NCI-H345 treated with DMSO at 0.1 percent for 48 hours (cell line): ENCODE results near the gene KAZN.

Experiments
- DNase-seq: peaks from one replicate; lab custom pipeline; 2025; ENCODE audit not compliant: unreplicated experiment; lab: John Stamatoyannopoulos, UW

Gene KAZN

DNA sequence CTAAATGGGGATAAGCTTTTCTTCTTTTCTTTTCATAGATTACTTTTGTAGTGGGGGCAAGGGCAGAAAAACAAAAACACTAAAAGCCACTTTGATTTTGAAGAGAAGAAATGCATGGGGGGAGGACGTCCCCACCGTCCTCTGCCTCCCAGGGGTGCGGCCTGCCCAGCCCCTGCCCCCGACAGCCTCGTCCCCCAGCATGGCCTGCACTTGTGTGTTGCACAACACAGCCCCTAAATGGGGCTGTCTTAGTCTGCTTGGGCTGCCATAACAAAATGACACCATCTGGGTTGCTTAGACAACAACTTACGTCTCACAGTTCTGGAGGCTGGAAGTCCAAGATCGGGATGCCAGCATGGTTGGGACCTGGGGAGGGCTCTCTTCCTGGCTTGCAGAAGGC lies 497.8 kb downstream of the KAZN start:
- no peak for DNase-seq

GRCh38 chr1:15098176-15099125 lies 500.0 kb downstream of the KAZN start:
- DNase-seq = no peak

GRCh38 chr1:15099441-15100120 lies 501.1 kb downstream of the KAZN start:
- no peak for DNase-seq

DNA sequence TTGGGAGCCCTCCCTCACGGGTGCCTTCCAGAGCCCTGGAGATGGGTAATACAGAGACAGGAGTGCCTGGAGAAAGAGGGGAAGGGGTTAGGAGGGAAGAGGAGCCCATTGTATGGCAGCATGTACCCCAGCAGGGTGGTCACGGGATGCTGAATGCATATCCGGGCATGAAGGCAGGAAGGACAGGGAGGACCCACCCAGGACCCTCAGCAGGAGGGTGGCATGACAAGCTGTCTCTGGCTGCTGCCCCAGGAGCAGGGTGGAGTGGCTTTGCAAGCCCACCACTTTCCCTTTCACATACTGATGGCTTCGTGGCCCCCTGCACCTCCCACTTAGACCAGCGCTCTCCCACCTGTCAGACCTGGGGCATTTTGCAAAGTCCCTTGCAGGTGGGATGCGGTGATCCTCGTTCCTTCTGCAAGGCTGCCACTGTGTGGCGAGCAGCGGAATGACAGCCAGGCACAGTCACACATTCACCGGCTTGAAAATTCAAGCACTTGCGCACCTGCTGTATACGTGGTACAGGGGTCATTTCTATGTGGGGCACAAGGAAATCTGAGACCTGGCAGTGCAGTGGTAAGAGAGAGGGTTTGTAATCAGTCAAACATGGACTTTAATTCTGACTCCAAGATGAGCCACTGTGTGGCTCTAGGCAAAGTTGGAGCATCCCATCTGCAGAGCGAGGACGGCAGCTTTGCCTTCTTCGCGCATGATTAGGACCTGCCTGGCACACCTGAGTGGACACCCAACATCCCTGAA lies 501.8 kb downstream of the KAZN start:
- peak; percentile 56 for DNase-seq

DNA sequence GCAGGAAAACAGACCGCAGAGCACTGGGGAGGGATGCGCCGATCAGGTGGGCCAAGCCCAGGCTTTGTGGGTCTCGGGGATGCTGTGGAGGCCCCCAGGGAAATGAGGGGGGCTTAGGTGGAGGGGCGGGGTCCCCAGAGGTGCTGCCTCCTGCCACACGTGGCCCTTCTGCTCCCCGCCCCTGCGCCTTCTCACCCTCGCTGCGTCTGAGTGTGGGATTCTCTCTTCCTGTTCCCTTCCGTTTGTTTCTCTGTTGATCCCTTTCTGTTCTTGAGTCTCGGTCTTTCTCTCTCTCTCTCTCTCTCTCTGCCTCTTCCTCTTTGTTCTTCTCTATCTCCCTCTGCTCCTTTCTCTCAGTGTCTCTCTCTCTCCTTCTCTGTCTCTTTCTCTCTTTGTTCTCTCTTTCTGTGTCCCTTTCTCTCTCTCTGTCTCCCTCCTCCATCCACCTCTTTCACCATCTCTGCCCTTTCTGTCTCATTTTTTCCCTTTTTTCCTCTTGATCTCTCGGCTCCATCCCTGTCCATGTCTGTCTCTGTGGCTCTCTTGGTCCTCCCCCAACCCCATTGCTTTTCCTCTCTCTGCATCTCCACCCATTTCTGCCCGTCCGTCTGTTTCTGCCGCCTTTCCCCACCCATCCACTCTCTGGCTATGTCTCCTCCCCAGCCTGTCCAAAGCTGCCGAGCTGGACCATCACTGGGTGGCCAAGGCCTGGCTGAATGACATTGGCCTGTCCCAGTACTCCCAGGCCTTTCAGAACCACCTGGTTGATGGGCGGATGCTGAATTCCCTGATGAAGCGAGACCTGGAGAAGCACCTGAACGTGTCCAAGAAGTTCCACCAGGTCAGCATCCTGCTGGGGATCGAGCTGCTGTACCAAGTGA lies 502.6 kb downstream of the KAZN start:
- DNase-seq = no peak

DNA sequence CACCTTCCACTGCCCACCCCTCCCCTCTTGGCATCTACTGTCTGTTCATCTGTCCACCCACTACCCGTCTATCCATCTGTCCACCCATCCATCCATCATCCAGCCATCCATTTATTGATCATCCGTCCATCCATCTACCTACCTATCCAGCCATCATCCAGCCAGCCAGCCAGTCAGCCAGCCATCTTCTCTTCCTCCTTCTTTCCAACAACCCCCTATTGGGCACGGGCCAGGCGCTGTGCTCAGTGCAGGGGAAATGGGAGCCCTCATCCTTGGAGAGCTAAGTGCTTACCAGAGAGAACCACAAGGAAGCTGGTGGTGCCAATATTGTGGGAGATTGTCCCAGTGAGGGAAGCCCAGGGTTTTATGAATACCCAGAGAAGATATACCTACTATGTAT lies 503.3 kb downstream of the KAZN start:
- no peak for DNase-seq

DNA sequence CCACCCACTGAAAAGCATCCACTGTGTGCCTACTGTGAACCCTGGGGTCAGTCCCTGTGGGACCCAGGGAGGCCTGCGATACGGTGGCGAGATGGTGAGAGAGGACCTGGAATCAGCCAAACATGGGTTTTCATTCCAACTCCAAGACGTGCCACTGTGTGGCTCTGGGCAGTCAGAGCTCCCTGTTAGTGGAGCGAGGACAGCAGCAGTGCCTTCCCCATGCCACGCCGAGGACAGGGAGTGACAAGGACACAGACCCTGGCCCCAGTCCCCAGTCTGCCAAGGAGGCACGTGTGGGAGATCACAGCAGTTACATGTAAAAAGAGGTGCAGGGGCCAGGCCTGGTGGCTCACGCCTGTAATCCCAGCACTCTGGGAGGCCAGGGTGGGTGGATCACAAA lies 504.2 kb downstream of the KAZN start:
- no peak for DNase-seq

DNA sequence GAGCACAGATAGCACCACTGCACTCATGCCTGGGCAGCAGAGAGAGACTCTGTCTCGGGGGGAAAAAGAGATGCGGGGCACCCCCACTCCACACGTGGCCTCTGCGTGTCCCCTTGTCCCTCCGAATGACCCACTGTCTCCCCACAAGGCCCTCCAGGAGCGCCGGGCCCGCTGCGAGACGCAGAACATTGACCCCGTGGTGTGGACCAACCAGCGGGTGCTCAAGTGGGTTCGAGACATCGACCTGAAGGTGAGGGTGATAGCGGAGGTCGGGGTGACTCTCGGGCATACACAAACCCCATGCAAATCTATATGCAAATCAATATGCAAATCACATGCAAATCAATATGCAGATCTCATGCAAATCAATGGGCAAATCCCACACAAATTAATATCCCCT lies 504.7 kb downstream of the KAZN start:
- DNase-seq = no peak

DNA sequence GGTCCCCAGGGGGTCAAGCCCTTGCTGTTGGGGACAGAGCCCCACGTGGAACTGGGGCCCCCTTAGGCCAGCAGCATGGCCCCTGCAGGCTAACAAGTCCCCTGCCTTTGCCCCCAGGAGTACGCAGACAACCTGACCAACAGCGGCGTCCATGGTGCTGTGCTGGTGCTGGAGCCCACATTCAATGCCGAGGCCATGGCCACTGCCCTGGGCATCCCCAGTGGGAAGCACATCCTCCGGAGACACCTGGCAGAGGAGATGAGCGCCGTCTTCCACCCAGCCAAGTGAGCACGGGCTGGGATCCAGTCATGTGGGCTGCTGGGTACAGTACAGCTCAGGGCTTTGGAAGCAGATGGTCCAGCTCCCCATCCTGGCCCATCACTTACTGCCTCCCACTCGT lies 505.4 kb downstream of the KAZN start:
- no peak for DNase-seq

DNA sequence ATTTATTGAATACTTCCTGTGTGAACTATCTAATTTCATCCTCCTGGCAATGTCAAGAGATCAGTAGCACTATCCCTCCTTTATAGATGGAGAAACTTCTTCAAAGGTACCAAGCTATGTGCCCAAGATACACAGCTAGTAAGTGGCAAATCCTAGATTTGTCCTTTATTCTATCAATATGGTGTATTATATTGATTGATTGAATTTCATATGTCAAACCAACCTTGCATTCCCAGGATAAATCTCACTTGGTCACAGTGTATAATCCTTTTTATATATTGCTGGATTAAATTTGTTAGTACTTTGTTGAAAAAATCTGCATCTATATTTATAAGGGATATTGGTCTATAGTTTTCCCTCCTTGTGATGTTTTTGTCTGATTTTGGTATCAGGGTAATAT lies 506.3 kb downstream of the KAZN start:
- DNase-seq = no peak

DNA sequence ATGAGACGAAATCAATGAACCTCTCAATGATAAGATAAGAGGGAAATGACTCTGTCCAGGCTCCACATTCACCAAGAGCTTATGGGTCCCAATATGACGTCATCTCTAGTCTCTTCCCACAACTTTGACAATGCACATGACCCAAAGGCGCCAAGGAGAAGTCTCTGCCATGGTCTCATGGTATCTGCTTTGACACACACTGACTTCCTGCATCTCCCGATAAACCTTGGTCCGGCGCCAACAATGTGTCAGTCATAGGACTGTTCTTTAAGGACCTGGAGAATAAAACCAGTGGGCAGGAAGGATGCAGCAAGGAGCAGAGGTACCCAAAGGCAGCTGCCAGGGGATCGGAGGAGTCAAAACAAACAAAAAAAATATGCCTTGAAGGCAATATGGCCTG lies 508.1 kb downstream of the KAZN start:
- no peak for DNase-seq

DNA sequence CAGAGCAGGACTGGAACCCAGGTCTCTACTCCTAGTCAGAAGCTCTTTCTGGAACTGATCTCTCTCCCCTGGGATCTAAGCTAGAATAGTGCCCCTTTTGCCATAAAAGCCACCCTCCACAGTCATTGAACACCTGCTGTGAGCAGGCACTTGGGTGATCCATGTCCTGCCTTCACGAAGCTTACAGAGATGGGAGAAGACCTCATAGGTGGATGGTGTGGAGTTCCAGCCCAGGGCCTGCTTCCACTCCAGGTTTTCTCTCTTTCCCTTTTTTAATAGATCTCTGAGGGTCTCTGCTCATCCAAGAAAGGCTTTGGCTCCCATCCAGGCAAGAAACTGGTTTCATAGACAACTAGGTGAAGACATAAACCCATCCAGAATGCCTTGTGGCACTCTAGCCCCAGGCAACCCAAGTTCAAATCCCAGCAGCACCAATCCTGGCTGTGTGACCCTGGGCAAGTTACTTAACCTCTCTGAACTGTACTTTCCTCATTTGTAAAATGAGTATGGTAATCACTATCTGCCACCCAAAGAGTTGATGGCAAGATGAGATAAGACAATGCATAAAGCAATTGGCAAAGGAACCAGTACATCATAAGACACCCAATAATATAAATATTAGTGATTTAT lies 508.7 kb downstream of the KAZN start:
- no peak for DNase-seq

- DNase-seq = no peak
These were observed 509.4 kb downstream of the KAZN start for GRCh38 chr1:15107911-15108310.

- DNase-seq = no peak
These were observed 511.8 kb downstream of the KAZN start for GRCh38 chr1:15110128-15110866.

- DNase-seq = no peak
These were observed 512.4 kb downstream of the KAZN start for GRCh38 chr1:15110867-15111230.

DNA sequence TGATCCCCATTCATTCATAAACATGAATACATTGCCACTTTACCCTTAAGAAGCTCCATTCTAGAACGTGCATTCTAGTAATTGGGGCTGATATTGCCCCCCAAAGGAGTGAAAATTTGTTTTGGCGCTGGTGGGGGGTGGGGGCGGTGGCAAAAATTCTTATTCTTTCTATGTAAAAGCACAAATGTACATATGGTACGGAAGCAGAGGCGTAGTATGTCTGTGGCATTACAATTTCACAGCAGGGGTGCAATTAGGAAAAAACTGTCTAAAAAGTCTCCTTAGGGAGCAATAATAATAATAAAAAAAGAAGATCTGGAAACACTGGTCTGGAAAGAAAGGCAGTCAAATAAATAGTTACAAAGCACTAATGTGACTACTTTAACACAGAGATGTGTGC lies 514.7 kb downstream of the KAZN start:
- DNase-seq = no peak

DNA sequence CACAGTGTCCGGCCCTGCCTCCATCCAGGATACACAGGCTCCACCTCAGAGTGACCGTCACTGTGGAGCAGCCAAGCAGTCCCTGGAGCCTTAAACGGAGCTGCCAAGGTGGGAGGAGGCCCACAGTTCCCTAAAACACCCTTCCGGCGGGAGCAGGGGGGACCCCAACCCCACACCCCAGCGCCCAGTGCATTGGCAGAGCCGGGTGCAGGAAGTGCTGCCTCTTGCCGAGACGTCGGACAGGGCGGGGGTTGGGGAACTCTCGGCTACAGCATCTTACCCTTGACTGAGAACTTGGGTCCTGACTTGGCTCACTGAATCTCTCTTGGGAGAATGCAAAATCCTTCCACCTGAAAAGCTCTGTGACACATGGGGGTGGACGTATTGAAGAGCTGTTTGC lies 516.4 kb downstream of the KAZN start:
- no peak for DNase-seq

DNA sequence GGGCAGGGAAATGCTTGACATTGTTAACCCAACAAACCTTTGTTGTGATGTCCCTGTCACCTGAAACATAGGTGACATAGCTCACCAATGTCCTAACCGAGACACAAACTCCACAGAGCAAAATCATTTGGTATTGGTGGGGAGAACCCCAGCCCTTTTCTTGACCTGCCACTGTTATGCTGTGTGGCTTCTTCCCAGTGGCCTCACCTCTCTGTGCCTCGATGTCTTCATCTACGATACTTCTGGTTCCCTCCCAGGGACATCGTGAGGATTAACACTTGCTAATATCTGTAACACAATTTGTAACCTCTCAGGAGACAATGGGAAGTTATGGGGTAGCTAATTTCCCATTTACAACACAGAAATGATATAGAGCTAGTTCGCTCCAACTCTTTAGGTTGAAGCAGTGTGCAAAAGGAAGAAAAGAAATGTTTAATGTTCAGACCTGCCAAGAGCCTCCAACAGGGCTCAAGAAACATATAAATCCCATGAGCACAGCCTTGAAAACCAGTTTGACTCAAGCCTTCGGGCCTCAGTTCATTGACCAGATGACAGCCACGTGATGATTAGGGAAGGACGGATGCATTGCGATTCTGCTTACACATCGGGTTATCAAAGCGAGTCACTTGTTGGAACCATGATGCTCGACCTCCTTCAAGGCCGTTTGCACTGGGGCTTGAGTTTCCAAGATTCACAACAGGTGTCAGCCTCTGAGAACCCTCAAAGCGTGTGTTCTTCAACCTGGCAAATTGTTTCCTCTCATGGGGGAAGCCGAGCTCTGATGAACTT lies 517.3 kb downstream of the KAZN start:
- DNase-seq = no peak

- DNase-seq = no peak
These were observed 518.5 kb downstream of the KAZN start for GRCh38 chr1:15116966-15117365.
